Thyroid gland (tissue), 4 donors: Measurements from ENCODE around the gene SAT2.

ENCODE experiments used
- POLR2A ChIP-seq, 2 donors: fragments of 450-650 bp; IDR thresholded peaks; one replicate each; pipeline ENCODE4 v1.6.1; 2017; ENCODE audit warnings: antibody characterized with exemption in 2 of 2, mild to moderate bottlenecking in 2 of 2, moderate library complexity in 1 of 2
- TF ChIP-seq, protein P1 (sequence below), 6 experiments: fragments of 200-600 bp in 3 of 6; fragments of 450-650 bp in 3 of 6; sonication (generic) in 3 of 6; IDR thresholded peaks; one replicate each; pipeline ENCODE4 v1.5.1; 2016 to 2019; ENCODE audit warnings: antibody characterized with exemption in 6 of 6, mild to moderate bottlenecking in 2 of 6, inconsistent platforms in 1 of 6, moderate library complexity in 1 of 6

- TF ChIP-seq, protein P1, sequence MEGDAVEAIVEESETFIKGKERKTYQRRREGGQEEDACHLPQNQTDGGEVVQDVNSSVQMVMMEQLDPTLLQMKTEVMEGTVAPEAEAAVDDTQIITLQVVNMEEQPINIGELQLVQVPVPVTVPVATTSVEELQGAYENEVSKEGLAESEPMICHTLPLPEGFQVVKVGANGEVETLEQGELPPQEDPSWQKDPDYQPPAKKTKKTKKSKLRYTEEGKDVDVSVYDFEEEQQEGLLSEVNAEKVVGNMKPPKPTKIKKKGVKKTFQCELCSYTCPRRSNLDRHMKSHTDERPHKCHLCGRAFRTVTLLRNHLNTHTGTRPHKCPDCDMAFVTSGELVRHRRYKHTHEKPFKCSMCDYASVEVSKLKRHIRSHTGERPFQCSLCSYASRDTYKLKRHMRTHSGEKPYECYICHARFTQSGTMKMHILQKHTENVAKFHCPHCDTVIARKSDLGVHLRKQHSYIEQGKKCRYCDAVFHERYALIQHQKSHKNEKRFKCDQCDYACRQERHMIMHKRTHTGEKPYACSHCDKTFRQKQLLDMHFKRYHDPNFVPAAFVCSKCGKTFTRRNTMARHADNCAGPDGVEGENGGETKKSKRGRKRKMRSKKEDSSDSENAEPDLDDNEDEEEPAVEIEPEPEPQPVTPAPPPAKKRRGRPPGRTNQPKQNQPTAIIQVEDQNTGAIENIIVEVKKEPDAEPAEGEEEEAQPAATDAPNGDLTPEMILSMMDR (IDR thresholded peaks at IDR 0.05): no peak
- no peak for TF ChIP-seq POLR2A (IDR thresholded peaks at IDR 0.05)
Observed at GRCh38 chr17:7606280-7606679, 21.3 kb downstream of the SAT2 start.
